Neutrophil (primary cell): ENCODE data around the gene HPS4.

Experiments
- H3K27ac ChIP-seq: fragments of 200-600 bp; sonication (generic); 2 replicates; pipeline ENCODE4 v1.5.1; 2016; ENCODE audit warnings: mild to moderate bottlenecking, moderate library complexity
- H3K27me3 ChIP-seq: fragments of 200-600 bp; sonication (generic); 2 replicates; pipeline ENCODE4 v1.6.0; 2016; ENCODE audit warnings: mild to moderate bottlenecking
- H3K36me3 ChIP-seq: fragments of 200-600 bp; sonication (generic); 2 replicates; pipeline ENCODE4 v1.5.1; 2017
- H3K4me1 ChIP-seq, 2 experiments: fragments of 200-600 bp in 1 of 2; sonication (generic) in 1 of 2; 1 replicate in 1 of 2; 2 replicates in 1 of 2; pipeline versions ENCODE4 v1.5.1 to v1.6.1; 2013 to 2016; ENCODE audit warnings: low read depth in 1 of 2, low read length in 1 of 2, mild to moderate bottlenecking in 1 of 2, moderate library complexity in 1 of 2; ENCODE audit not compliant: control insufficient read depth in 1 of 2, insufficient read depth in 1 of 2
- H3K4me3 ChIP-seq, 2 experiments: fragments of 200-600 bp in 1 of 2; sonication (generic) in 1 of 2; 1 replicate in 1 of 2; 2 replicates in 1 of 2; pipeline ENCODE4 v1.5.1; 2013 to 2016; ENCODE audit warnings: low read depth in 1 of 2, low read length in 1 of 2, mild to moderate bottlenecking in 1 of 2, moderate library complexity in 1 of 2
- H3K9me3 ChIP-seq: fragments of 200-600 bp; sonication (generic); 2 replicates; pipeline ENCODE4 v1.5.1; 2016
- CTCF ChIP-seq: fragments of 200-600 bp; sonication (generic); IDR thresholded peaks from 2 replicates; pipeline ENCODE4 v1.5.1; 2016; ENCODE audit warnings: antibody characterized with exemption

The HPS4 gene

GRCh38 chr22:26453812-26454500, 29.6 kb downstream of the HPS4 start:
- Histone ChIP-seq H3K9me3 (no peaks in the 10 kb centered on the region), H3K27me3 (no peaks in the 10 kb centered on the region), H3K36me3 (peaks cover 65% of the 10 kb centered on the region), H3K4me1 (no peaks in the 10 kb centered on the region), H3K27ac (no peak overlapping the region), H3K4me3 (no peak overlapping the region)
- no peak for TF ChIP-seq CTCF

DNA sequence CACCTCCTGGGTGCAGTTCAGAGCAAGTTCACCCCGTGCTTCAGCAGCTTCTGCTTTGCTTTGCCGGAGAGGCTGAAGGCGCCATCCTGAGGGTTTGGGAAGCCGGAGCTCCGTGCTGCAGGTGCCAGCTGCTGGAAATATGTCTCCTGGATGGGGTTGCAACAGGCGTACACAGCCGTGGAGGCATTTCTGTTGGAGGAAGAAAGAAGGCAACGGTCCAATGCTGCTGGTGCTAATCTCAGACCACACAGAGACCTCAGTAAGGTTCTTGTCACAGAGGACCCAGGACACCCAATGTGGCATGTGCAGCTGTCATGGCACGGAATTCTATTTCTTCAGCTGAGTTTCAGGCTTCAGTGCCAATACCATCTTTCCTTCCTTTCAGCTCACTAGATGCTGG, 30.4 kb downstream of the HPS4 start:
- Histone ChIP-seq H3K9me3 (no peaks in the 10 kb centered on the region), H3K4me1 (no peaks in the 10 kb centered on the region), H3K27me3 (no peaks in the 10 kb centered on the region), H3K4me3 (no peak overlapping the region), H3K27ac (no peak overlapping the region), H3K36me3 (peaks cover 62% of the 10 kb centered on the region)
- TF ChIP-seq CTCF, result no peak

DNA sequence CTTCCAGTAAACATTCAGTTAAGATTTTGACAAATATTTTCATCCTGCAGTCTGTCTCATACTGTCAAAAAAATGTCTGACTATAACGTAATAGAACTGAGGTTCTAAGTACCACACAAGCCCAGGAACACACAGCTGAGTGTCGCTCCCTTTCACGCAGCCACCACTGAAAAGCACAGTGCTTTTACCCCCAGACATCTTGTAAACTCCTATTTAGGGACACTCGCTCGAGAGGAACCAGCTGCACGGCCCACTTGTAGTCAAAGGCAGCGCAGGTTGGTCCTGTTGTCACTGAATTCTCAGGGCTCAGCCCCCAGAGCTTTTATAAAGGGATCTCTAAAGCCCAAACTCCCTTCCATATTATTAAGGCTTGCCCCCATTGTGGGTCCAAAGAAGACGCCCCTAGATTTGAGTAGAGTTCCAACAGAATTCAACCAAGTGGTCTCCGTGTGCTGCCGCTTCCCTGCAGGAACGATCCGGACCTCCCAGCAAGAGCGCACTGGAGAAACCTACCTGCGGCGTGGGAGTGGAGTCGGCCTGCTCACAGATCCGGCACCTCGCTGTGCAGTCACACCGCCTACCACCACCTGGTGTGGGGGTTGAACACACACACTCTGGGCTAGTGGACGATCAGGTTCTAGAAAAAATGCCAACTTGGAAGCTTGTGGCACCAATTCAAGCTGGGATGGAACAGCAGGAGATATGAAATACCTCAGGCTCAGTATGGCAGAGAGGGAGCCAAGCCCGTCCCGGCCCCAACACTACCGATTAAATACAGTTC, 31.2 kb downstream of the HPS4 start:
- TF ChIP-seq CTCF, result no peak
- Histone ChIP-seq H3K27ac (no peak overlapping the region), H3K9me3 (no peaks in the 10 kb centered on the region), H3K4me3 (no peak overlapping the region), H3K36me3 (peaks cover 54% of the 10 kb centered on the region), H3K27me3 (no peaks in the 10 kb centered on the region), H3K4me1 (no peaks in the 10 kb centered on the region)

DNA sequence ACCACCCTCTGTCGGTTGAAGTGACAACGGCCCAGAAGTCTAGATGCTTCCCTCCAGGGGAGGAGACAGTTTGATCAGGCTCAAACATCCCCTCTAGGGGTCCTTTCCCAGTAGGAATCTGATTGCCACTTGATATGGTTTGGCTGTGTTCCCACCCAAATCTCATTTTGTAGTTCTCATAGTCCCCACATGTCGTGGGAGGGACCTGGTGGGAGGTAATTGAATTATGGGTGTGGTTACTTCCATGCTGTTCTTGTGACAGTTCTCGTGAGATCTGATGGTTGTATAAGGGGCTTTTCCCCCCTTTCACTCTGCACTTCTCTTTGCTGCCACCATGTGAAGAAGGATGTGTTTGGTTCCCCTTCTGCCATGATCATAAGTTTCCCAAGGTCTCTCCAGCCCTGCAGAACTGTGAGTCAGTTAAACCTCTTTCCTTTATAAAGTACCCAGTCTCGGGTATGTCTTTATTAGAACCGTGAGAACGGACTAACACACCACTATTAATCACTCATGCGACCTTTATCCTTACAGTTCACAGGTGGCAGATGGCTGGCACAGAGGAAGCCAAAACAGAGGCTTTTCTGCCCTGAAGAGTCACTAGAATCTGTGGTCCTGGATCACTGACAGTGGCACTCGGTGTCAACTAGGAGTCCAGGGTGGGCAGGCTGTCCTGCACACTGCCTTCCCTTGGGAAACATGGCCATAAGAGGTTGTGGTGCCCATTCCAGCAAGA, 33.0 kb downstream of the HPS4 start:
- Histone ChIP-seq H3K36me3 (peaks cover 45% of the 10 kb centered on the region), H3K27ac (no peak overlapping the region), H3K4me3 (no peak overlapping the region), H3K27me3 (no peaks in the 10 kb centered on the region), H3K9me3 (no peaks in the 10 kb centered on the region), H3K4me1 (no peaks in the 10 kb centered on the region)
- no peak for TF ChIP-seq CTCF

GRCh38 chr22:26448941-26449340, 34.6 kb downstream of the HPS4 start:
- Histone ChIP-seq H3K27me3 (no peaks in the 10 kb centered on the region), H3K4me3 (no peak overlapping the region), H3K9me3 (no peaks in the 10 kb centered on the region), H3K27ac (no peak overlapping the region), H3K36me3 (peaks cover 42% of the 10 kb centered on the region), H3K4me1 (no peaks in the 10 kb centered on the region)
- TF ChIP-seq CTCF, result no peak
